Measurements from ENCODE around the gene NSD1.

The NSD1 gene

DNA sequence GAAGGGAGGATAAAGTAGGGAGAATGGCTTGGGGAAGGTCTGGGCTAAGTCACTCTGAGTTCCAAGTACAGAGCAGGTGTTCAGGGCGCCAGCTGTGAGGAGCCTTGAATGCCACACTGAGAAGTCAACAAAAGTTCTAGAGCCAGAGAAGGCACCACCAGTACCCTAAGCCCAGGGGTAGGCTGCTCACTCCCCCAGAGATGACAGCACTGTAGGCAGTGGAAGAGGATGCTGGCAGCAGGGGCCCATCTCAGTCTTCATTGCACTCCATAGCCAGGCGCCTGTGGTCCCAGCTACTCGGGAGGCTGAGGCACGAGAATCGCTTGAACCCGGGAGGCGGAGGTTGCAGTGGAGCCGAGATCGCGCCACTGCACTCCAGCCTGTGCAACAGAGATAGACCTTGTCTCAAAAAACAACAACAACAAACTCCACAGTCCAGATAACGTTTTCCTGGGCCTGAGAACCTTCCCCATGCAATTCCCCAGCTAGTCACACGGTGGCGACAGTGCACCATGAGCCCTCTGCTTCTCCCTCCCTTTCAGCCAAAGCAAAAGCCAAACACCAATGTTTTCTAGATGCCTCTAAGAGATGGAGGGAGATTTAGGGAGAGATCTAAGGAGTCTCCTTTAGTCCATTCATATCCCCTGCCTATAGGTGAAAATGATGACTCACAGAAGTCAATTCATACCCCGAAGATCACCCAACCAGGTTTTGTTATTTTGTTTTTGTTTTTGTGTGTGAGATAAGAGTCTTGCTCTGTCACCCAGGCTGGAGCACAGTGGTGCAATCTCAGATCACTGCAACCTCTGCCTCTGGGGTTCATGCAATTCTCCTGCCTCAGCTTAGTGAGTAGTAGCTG is 19.8 kb upstream of the NSD1 start:
- H3K9ac ChIP-seq (ENCODE audit: low read length) = no peak overlapping the region
- H3K36me3 ChIP-seq (ENCODE audit: control insufficient read depth, insufficient read depth, low read length) = no peaks in the 10 kb centered on the region
- H3K4me3 ChIP-seq (ENCODE audit: low read depth, low read length) = no peak overlapping the region
- H3K27ac ChIP-seq (ENCODE audit: low read depth, low read length) = no peak overlapping the region
- peaks cover 7% of the 10 kb centered on the region for H3K4me1 ChIP-seq (ENCODE audit: control insufficient read depth, insufficient read depth, low read length)
- no peaks in the 10 kb centered on the region; the same call in 1 of the 2 replicates for H3K27me3 ChIP-seq (ENCODE audit: control insufficient read depth, insufficient read depth, low read length)
- H3K9me3 ChIP-seq (ENCODE audit: control insufficient read depth, insufficient read depth, low read depth, low read length) = no peaks in the 10 kb centered on the region

DNA sequence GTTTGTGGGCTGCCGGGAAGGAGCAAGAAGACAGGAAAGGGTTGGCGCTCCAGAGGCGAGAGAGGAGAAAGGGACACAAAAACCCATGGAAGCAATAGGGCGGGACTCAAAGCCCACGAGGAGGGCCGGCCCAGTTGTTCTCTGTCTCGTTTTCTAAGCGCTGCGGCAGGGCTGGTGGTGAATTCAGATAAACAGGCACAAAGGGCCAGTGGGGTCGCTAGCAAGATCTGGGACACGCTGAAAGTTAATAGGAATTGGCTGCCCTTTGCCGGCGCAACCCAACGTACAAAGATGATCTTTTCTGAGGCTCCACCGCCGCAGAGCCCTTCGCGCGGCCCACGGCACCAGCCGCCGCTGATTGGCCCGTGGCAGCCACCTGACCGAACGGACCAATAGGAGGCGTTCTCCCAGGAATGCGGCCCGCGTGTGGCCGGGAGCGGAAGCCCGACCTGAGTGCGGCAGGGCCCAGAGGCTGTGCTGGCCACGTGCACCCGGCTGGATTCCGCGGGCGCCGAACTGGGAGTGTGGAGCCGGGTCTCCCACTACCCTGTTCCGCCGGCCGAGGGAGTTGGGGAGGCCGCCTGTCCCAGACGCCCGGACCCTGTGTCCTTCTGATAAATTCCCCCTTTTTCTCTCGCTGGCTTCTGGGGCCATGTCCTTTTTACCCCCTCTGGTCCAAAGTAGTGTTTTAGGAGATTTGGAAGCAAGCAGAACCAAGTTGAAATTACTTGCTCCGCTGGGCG is 16.8 kb upstream of the NSD1 start:
- Histone ChIP-seq H3K9ac (ENCODE audit: low read length) (no peak overlapping the region), H3K4me3 (ENCODE audit: low read depth, low read length) (no peak overlapping the region), H3K9me3 (ENCODE audit: control insufficient read depth, insufficient read depth, low read depth, low read length) (no peaks in the 10 kb centered on the region), H3K4me1 (ENCODE audit: control insufficient read depth, insufficient read depth, low read length) (peaks cover 7% of the 10 kb centered on the region), H3K27me3 (ENCODE audit: control insufficient read depth, insufficient read depth, low read length) (no peaks in the 10 kb centered on the region; the same call in 1 of the 2 replicates), H3K36me3 (ENCODE audit: control insufficient read depth, insufficient read depth, low read length) (no peaks in the 10 kb centered on the region), H3K27ac (ENCODE audit: low read depth, low read length) (no peak overlapping the region)

GRCh38 chr5:177117441-177118045 is 16.0 kb upstream of the NSD1 start:
- no peaks in the 10 kb centered on the region; the same call in 1 of the 2 replicates for H3K27me3 ChIP-seq (ENCODE audit: control insufficient read depth, insufficient read depth, low read length)
- peaks cover 7% of the 10 kb centered on the region for H3K4me1 ChIP-seq (ENCODE audit: control insufficient read depth, insufficient read depth, low read length)
- no peaks in the 10 kb centered on the region for H3K9me3 ChIP-seq (ENCODE audit: control insufficient read depth, insufficient read depth, low read depth, low read length)
- no peak overlapping the region for H3K27ac ChIP-seq (ENCODE audit: low read depth, low read length)
- H3K9ac ChIP-seq (ENCODE audit: low read length) = no peak overlapping the region
- no peaks in the 10 kb centered on the region for H3K36me3 ChIP-seq (ENCODE audit: control insufficient read depth, insufficient read depth, low read length)
- no peak overlapping the region for H3K4me3 ChIP-seq (ENCODE audit: low read depth, low read length)

- H3K9ac ChIP-seq (ENCODE audit: low read length) = no peak overlapping the region
- H3K4me1 ChIP-seq (ENCODE audit: control insufficient read depth, insufficient read depth, low read length) = 0 out of 2 replicates have a peak, but pooled peaks cover 2% of the 10 kb centered on the region
- no peaks in the 10 kb centered on the region; the same call in 1 of the 2 replicates for H3K27me3 ChIP-seq (ENCODE audit: control insufficient read depth, insufficient read depth, low read length)
- H3K9me3 ChIP-seq (ENCODE audit: control insufficient read depth, insufficient read depth, low read depth, low read length) = no peaks in the 10 kb centered on the region
- no peak overlapping the region for H3K27ac ChIP-seq (ENCODE audit: low read depth, low read length)
- H3K36me3 ChIP-seq (ENCODE audit: control insufficient read depth, insufficient read depth, low read length) = no peaks in the 10 kb centered on the region
- H3K4me3 ChIP-seq (ENCODE audit: low read depth, low read length) = no peak overlapping the region
Measured at GRCh38 chr5:177122566-177122965, 11.0 kb upstream of the NSD1 start.

DNA sequence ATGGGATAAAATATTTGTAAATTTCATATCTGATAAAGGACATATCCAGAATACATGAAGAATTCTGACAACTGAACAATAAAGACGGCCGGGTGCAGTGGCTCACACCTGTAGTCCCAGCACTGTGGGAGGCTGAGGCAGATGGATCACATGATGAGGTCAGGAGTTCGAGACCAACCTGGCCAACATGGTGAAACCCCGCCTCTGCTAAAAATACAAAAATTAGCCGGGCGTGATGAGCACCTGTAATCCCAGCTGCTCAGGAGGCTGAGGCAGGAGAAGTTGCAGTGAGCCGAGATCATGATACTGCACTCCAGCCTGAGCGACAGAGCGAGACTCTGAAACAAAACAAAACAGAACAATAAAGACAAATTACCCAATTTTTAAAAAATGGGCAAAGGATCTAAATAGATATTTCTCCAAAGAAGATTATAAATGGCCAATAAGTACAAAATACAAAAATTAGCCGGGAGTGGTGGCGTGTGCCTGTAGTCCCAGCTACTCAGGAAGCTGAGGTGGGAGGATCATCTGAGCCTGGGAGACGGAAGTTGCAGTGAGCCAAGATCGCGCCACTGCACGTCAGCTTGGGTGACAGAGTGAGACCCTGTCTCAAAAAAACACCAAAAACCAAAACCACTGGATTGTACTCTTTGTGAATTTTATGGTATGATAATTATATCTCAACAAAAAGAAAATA is 9.6 kb upstream of the NSD1 start:
- no peak overlapping the region for H3K27ac ChIP-seq (ENCODE audit: low read depth, low read length)
- no peaks in the 10 kb centered on the region for H3K9me3 ChIP-seq (ENCODE audit: control insufficient read depth, insufficient read depth, low read depth, low read length)
- H3K27me3 ChIP-seq (ENCODE audit: control insufficient read depth, insufficient read depth, low read length) = no peaks in the 10 kb centered on the region
- no peak overlapping the region for H3K9ac ChIP-seq (ENCODE audit: low read length)
- no peak overlapping the region for H3K4me3 ChIP-seq (ENCODE audit: low read depth, low read length)
- 0 out of 2 replicates have a peak, but pooled peaks cover 2% of the 10 kb centered on the region for H3K4me1 ChIP-seq (ENCODE audit: control insufficient read depth, insufficient read depth, low read length)
- no peaks in the 10 kb centered on the region for H3K36me3 ChIP-seq (ENCODE audit: control insufficient read depth, insufficient read depth, low read length)

DNA sequence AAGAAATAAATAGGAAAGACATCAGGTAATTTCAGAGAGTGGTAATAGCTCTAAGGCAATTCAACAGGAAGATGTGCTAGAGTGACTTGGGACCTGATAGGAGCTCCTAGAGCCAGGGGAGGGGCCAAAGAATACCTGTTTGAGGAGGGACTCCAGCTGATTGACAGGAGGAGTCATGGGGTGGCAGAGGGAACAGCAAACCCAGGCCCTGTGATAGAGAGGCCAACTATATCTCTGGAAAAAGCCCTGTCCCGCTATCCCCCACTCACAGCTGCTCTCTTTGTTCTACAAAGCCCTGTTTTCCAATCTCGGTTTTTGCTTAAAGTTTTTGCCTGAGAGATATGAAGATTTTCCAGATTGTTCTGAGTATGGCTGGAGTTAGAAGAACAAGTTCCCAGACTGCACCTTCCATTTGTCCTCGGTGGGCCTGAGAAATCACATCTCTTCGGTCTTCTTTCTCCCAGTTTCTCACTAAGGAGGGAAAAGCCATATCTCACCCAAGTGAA is 9.0 kb upstream of the NSD1 start:
- Histone ChIP-seq H3K36me3 (ENCODE audit: control insufficient read depth, insufficient read depth, low read length) (no peaks in the 10 kb centered on the region), H3K9ac (ENCODE audit: low read length) (no peak overlapping the region), H3K4me3 (ENCODE audit: low read depth, low read length) (no peak overlapping the region), H3K4me1 (ENCODE audit: control insufficient read depth, insufficient read depth, low read length) (0 out of 2 replicates have a peak, but pooled peaks cover 2% of the 10 kb centered on the region), H3K27me3 (ENCODE audit: control insufficient read depth, insufficient read depth, low read length) (no peaks in the 10 kb centered on the region), H3K27ac (ENCODE audit: low read depth, low read length) (no peak overlapping the region), H3K9me3 (ENCODE audit: control insufficient read depth, insufficient read depth, low read depth, low read length) (no peaks in the 10 kb centered on the region)

DNA sequence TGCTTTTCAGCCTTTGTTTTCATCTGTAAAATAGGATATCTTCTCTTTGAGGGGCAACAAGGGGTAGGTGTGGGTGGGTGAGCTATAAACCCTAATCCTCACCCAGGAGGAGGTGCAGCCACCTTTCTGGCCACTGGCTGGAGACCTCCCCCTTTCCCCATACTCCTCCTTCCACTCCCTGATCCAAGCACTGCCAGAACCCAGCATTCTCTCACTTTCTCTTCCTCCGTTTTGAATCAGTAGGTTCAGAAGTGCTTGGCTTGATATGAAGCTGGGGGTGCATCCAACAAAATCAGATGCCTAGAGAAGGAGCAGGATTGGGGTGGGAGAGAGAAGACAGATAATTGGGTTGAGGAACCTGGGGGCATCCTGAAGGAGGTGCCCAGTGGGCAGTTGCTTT is 6.8 kb upstream of the NSD1 start:
- Histone ChIP-seq H3K9me3 (ENCODE audit: control insufficient read depth, insufficient read depth, low read depth, low read length) (no peaks in the 10 kb centered on the region), H3K36me3 (ENCODE audit: control insufficient read depth, insufficient read depth, low read length) (no peaks in the 10 kb centered on the region), H3K4me1 (ENCODE audit: control insufficient read depth, insufficient read depth, low read length) (peaks cover 16% of the 10 kb centered on the region), H3K4me3 (ENCODE audit: low read depth, low read length) (no peak overlapping the region), H3K27me3 (ENCODE audit: control insufficient read depth, insufficient read depth, low read length) (no peaks in the 10 kb centered on the region), H3K27ac (ENCODE audit: low read depth, low read length) (no peak overlapping the region), H3K9ac (ENCODE audit: low read length) (no peak overlapping the region)

- Histone ChIP-seq H3K27ac (ENCODE audit: low read depth, low read length) (no peak overlapping the region), H3K27me3 (ENCODE audit: control insufficient read depth, insufficient read depth, low read length) (no peaks in the 10 kb centered on the region), H3K9me3 (ENCODE audit: control insufficient read depth, insufficient read depth, low read depth, low read length) (no peaks in the 10 kb centered on the region), H3K4me1 (ENCODE audit: control insufficient read depth, insufficient read depth, low read length) (peaks cover 16% of the 10 kb centered on the region), H3K9ac (ENCODE audit: low read length) (no peak overlapping the region), H3K4me3 (ENCODE audit: low read depth, low read length) (no peak overlapping the region), H3K36me3 (ENCODE audit: control insufficient read depth, insufficient read depth, low read length) (no peaks in the 10 kb centered on the region)
Measured at GRCh38 chr5:177128551-177128981, 5.0 kb upstream of the NSD1 start.

DNA sequence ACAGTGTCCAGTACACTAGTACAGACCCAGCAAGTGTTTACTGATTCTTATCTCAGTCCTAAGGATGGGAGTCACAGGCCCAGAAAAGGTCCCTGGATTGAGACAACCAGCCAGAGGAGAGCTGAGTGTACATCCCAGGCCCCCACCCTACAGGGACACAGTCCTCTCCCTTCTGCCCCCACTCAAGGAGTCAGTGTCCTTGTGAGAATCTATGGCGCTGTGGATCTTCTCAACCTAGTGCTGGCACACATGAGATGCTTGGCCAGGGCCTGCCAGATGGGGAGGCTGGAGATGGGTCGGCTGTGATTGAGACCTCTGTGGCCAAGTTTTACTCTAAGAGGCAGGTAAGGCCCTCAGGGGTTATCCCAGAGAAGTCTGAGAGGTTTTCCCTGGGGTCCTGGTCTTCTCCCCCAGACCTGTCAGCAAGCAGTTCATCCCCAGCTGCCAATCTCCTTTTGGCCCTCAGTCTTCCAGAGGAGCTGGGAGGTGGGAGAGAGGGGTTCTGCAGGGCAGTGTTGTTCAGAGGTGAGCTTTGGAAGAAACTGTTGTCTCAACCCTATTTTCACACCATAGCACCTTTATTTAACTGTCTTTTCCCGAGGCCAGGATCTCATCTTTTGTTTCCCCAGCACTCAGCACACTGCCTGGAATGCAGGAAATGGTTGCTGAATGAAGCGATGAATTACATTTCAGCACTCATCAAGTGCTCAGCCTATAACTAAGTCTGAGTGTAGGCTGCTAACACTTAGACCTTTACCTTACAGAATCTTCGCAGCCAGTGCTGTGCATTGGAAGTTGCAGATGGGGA is 3.2 kb upstream of the NSD1 start:
- Histone ChIP-seq H3K4me3 (ENCODE audit: low read depth, low read length) (no peak overlapping the region), H3K36me3 (ENCODE audit: control insufficient read depth, insufficient read depth, low read length) (peaks cover 7% of the 10 kb centered on the region), H3K27me3 (ENCODE audit: control insufficient read depth, insufficient read depth, low read length) (no peaks in the 10 kb centered on the region), H3K9me3 (ENCODE audit: control insufficient read depth, insufficient read depth, low read depth, low read length) (no peaks in the 10 kb centered on the region), H3K4me1 (ENCODE audit: control insufficient read depth, insufficient read depth, low read length) (peaks cover 22% of the 10 kb centered on the region), H3K9ac (ENCODE audit: low read length) (no peak overlapping the region), H3K27ac (ENCODE audit: low read depth, low read length) (no peak overlapping the region)

GRCh38 chr5:177131019-177131320 is 2.6 kb upstream of the NSD1 start:
- peaks cover 28% of the 10 kb centered on the region for H3K4me1 ChIP-seq (ENCODE audit: control insufficient read depth, insufficient read depth, low read length)
- H3K9ac ChIP-seq (ENCODE audit: low read length) = no peak overlapping the region
- no peak overlapping the region for H3K27ac ChIP-seq (ENCODE audit: low read depth, low read length)
- no peak overlapping the region; the same call in 1 of the 2 replicates for H3K4me3 ChIP-seq (ENCODE audit: low read depth, low read length)
- no peaks in the 10 kb centered on the region for H3K9me3 ChIP-seq (ENCODE audit: control insufficient read depth, insufficient read depth, low read depth, low read length)
- H3K27me3 ChIP-seq (ENCODE audit: control insufficient read depth, insufficient read depth, low read length) = no peaks in the 10 kb centered on the region
- H3K36me3 ChIP-seq (ENCODE audit: control insufficient read depth, insufficient read depth, low read length) = peaks cover 13% of the 10 kb centered on the region

Measured in HUES6 (cell line).